ENCODE data around the gene HOXB4. TPM values are rescaled to one million over a fixed set of nuclear protein-coding genes. Genes with fewer than 3 reads are reported as not detected.

The HOXB4 gene
- total RNA-seq, 1 experiment from 2014 or later = 11.3 TPM

DNA sequence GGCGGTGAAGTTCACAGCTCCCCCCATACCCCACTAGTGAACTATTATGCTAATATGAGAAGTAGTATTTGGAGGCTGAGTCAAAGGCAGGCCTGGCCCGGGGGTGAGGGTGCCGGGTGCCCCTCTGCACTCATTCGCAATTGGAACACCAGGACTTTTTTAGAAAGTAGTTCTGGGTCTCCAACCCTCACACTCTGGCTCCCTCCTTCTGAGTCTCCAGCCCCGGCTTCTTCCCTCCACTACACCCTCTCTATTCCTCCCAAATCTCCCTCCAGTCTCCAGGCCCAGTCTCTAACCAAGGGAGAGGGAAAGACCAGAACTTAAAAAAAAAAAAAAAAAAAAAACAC is 21.9 kb downstream of the HOXB4 start:
- no peaks in the 10 kb centered on the region for H3K79me2 ChIP-seq (ENCODE audit: insufficient read depth, low read length)
- no peak overlapping the region for H3K9ac ChIP-seq (ENCODE audit: low read length)
- no peaks in the 10 kb centered on the region for H3K27me3 ChIP-seq (ENCODE audit: insufficient read depth, low read length)
- no peaks in the 10 kb centered on the region for H3K9me3 ChIP-seq (ENCODE audit: control insufficient read depth in 1 of 2, insufficient read depth in 1 of 2, low read depth in 1 of 2, low read length in 2 of 2)
- ATAC-seq (no peak), DNase-seq (ENCODE audit: low read depth, low spot score) (no peak)
- H3K4me3 ChIP-seq (replicated peaks in 1 of 2; ENCODE audit: low read depth in 1 of 2, low read length in 2 of 2) = no peak overlapping the region
- no peaks in the 10 kb centered on the region for H3K9me2 ChIP-seq (ENCODE audit: insufficient read depth)
- H3K4me1 ChIP-seq (ENCODE audit: control insufficient read depth in 1 of 2, insufficient read depth in 2 of 2, low read length in 2 of 2) = peaks cover 0 to 4% of the 10 kb centered on the region in 2 experiments; a peak in 1 of 4 replicates
- ChIA-PET POLR2A (interaction anchor here (0.6 kb wide), 1 partner anchor 138 kb away, joined by 4 read pairs; no protein-coding TSS in a partner anchor), RAD21 (ENCODE audit: low non-redundant PET in 1 of 2, low total read pairs in 2 of 2, uncharacterized antibody in 2 of 2, unreplicated experiment in 2 of 2) (no interaction called here), CTCF (no interaction called here)
- H3K4me2 ChIP-seq (ENCODE audit: low read length) = no peak overlapping the region
- intact Hi-C loops (cut with micrococcal nuclease) = no loop called here
- H3K27ac ChIP-seq (ENCODE audit: low read depth, low read length) = no peak overlapping the region
- no peak for TF ChIP-seq ZBTB33 (IDR thresholded peaks at IDR 0.05; ENCODE audit: extremely low read depth, insufficient replicate concordance, low read length)
- TF ChIP-seq CBX3 (IDR thresholded peaks at IDR 0.05; ENCODE audit: low read depth) = no peak
- TF ChIP-seq EZH2 (IDR thresholded peaks at IDR 0.05) = no peak
- TF ChIP-seq, protein P1, sequence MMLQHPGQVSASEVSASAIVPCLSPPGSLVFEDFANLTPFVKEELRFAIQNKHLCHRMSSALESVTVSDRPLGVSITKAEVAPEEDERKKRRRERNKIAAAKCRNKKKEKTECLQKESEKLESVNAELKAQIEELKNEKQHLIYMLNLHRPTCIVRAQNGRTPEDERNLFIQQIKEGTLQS (IDR thresholded peaks at IDR 0.05) = no peak
- no peak for TF ChIP-seq SIN3A (IDR thresholded peaks at IDR 0.05; ENCODE audit: low read depth)
- TF ChIP-seq, protein P2, sequence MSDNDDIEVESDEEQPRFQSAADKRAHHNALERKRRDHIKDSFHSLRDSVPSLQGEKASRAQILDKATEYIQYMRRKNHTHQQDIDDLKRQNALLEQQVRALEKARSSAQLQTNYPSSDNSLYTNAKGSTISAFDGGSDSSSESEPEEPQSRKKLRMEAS (IDR thresholded peaks at IDR 0.05) = no peak
- no peak for TF ChIP-seq TCF7L2 (IDR thresholded peaks at IDR 0.05; ENCODE audit: borderline replicate concordance, extremely low read depth, insufficient read depth, insufficient read length)
- TF ChIP-seq POLR2A (IDR thresholded peaks at IDR 0.05; ENCODE audit: borderline replicate concordance, extremely low read depth, insufficient read depth, insufficient read length) = no peak
- TF ChIP-seq FOSL1 (IDR thresholded peaks at IDR 0.05; ENCODE audit: low read depth) = no peak
- TF ChIP-seq REST (IDR thresholded peaks at IDR 0.05; ENCODE audit: low read depth) = no peak
- TF ChIP-seq JUND (IDR thresholded peaks at IDR 0.05) = no peak
- TF ChIP-seq RAD21 (IDR thresholded peaks at IDR 0.05; ENCODE audit: low read depth) = no peak
- no peak for TF ChIP-seq YY1 (IDR thresholded peaks at IDR 0.05; ENCODE audit: extremely low read depth, insufficient replicate concordance, low read depth, low read length)
- no peak for TF ChIP-seq SP1 (IDR thresholded peaks at IDR 0.05; ENCODE audit: low read depth)
- TF ChIP-seq POLR2AphosphoS5 (IDR thresholded peaks at IDR 0.05; ENCODE audit: low read depth, low read length) = no peak
- no peaks in the 10 kb centered on the region for H4K20me1 ChIP-seq (ENCODE audit: insufficient read depth)
- no TSS peak for BruUV-seq (replicated peaks)
- H2AFZ ChIP-seq (ENCODE audit: low read depth, low read length, poor library complexity, severe bottlenecking) = no peak overlapping the region
- no peaks in the 10 kb centered on the region for H3K36me3 ChIP-seq (ENCODE audit: control insufficient read depth in 1 of 2, insufficient read depth in 2 of 2, low read length in 2 of 2)
